GM21447 (cell line): ENCODE data around the gene AKR1C2.
"Not testable (repeated sequence)": the region's sequence is repeated elsewhere in the genome, so short reads cannot be mapped to it uniquely, and the experiment has no call there.

ENCODE experiments used
- ATAC-seq: cut with Tn5 transposase; IDR thresholded peaks from one replicate; pipeline ENCODE4 v1.9.1; 2021; ENCODE audit not compliant: unreplicated experiment

The AKR1C2 gene

GRCh38 chr10:4961558-4961957 lies 42.1 kb downstream of the AKR1C2 start:
- ATAC-seq = not testable (repeated sequence)

DNA sequence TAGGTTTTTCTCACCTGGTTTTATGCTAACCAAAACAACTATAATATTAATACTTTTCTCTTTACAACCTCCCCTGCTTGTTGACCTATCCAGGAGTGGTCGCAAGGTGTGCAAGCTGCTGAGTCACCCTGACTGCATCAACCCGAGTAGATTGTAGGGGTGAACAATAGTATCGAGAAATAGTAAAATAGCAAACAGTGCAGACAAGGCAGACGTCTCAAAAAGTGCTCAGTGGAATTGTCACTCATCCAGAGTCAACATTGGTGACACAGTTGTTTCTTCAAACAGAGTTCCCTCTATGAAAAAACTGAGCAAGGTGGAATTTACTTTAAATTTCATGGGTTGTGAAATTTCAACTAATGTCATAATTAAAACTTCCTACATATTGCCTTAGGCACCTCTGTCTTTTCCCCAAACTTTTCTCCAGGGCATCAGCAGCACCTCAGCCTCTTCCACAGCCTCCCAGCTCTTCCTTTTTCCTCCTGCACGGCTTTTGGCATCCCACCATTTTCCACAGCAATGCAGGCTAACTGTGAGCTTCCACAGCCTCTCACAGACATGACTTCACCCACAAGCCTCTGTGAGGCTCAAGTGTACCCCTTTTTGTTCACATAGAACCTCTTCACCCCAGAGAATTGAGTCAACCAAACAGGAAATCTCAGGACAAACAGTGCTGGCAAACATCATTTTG lies 46.6 kb downstream of the AKR1C2 start:
- not testable (repeated sequence) for ATAC-seq

- ATAC-seq = not testable (repeated sequence)
These were observed 47.6 kb downstream of the AKR1C2 start for GRCh38 chr10:4956088-4956487.

DNA sequence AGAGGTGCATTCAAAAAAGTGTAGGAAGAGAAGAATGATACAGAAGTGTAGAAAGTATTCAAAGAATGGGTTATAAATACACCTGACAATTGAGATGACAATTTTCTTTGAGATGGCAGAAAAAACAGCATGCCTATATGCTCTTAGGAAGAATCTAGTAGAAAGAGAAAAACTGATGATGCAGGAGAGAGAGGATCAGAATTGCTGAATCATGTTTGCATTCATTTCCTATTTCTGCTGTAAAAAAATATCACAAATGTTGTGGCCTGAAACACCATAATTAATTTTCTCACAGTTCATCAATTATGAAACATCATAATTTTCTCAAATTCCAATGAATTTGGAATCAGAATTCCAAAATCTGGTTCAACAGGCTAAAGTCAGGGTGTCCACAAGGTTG lies 50.3 kb downstream of the AKR1C2 start:
- no peak for ATAC-seq

DNA sequence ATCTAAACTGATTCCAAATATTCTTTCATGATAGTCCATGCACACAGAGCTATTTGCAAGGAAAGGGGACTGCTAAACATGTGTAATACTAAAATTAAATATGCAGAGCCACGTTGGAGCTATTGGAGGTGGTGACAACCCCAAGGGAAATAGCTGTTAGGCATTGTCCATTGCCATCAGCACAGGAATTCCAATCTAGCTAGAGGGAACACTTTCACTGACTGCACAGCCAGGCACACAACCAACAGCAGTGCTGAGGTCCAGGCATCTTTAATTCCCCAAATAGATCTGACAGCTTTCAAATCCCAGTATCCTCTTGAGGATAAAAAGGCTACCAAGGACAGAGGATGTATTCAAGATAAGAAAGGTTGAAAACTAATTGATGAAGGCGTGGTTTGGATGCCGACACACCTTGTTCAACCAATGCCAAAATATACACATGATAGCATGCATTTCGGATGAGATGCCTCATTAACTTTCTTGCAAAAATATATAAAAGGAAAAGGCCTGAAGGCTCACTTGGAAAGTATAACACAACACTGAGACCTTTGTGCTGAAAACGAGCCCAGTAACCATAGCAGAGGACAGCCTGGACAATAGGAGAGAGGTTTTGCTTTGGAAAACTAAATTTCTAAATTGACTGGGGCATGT lies 52.0 kb downstream of the AKR1C2 start:
- ATAC-seq = not testable (repeated sequence)

GRCh38 chr10:4947635-4948596 lies 55.7 kb downstream of the AKR1C2 start:
- ATAC-seq = no peak

DNA sequence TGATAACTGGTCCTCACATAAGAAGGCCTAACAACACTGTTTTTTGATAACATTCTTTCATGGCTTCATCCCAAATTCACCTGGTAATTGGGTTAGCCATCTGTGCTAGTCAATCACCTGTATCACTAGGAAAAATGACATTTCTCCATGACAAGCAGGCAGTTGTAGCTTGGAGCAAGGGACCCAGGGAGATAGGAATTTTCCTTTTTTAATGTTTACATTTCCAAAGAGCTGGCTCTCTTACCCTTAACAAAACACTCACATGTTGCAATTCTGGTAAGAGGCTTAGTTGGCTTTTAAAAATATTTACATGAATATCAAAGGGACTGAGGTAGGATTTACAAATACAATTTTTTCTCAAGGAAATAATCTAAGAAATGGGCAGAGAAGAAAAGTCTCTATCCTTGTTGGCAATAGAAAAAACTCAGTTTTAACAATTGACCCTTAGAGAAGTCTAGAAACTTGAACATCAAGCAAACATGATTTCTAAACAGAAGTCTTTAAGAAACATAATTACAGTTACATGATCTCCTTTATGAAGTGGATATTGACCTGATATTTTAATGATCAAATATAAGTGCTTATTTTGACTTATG lies 56.5 kb downstream of the AKR1C2 start:
- no peak for ATAC-seq

GRCh38 chr10:4945766-4946717 lies 57.6 kb downstream of the AKR1C2 start:
- ATAC-seq = no peak

DNA sequence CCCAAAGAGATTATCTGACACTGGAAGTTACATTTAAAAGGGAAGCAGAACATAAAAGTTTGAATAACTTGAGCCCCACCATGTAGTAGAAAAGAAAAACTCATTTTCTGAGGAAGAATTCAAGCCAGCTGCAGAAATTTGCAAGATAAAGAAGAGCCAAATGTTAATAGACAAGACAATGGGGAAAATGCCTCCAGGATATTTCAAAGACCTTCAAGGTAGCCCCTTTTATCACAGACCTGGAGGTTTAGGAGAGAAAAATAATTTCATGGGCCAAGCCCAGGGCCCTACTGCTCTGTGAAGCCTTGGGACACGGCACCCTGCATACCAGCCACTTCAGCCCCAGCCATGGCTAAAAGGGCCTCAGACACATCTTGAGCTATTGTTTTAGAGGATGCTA lies 58.8 kb downstream of the AKR1C2 start:
- no peak for ATAC-seq

DNA sequence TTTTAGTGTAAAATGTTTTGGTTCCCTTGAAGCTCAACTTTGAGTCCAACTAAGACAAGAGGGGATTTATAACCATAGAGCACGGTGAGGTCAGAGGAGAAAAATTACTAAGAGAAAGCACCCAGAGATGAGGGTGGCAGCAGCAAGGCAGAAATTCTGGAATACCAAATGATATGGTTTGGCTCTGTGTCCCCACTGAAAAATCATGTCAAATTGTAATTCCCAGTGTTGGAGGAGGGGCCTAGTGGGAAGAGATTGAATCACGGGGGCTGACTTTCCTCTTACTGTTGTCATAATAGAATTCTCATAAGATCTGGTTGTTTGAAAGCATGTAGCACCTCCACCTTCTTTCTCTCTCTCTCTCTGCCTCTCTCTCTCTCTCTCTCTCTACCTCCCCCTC lies 59.8 kb downstream of the AKR1C2 start:
- ATAC-seq = no peak

DNA sequence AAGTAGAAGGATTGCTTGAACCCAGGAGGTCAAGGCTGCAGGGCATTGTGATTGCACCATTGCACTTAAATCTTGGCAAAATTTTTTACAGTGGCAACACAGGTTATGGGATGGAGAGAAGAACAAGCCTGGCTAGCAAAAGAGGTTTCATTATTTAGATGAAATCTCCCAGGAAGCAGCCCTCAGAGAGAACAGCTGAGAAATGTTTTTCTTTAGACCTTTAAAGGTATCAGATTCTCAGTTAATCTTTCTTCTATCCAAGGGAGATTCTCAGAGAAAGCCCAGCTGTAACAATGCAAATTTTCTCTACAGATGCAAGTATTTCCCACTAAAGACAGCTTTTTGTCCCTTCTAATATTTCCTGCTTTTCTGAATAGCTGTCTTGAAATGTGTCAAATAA lies 60.2 kb downstream of the AKR1C2 start:
- ATAC-seq = not testable (repeated sequence)

DNA sequence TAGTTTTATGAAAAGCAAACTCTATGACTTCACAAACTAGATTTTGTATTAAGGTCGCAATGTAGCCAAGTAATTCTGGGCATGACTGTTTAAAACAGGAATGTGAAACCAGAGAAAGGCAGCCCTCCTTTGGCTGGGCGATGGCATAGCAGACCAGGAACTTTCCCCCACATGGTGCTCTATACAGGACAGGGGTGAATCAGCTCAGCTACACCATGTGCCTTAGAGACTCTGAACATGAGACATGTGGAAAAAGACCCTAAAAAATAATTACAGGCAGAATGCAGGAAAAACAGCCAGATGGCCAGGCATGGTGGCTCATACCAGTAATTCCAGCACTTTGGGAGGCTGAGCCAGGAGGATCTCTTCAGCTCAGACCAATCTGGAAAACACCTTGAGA lies 60.7 kb downstream of the AKR1C2 start:
- ATAC-seq = not testable (repeated sequence)

- no peak for ATAC-seq
These were observed 61.9 kb downstream of the AKR1C2 start for GRCh38 chr10:4941540-4942330.

DNA sequence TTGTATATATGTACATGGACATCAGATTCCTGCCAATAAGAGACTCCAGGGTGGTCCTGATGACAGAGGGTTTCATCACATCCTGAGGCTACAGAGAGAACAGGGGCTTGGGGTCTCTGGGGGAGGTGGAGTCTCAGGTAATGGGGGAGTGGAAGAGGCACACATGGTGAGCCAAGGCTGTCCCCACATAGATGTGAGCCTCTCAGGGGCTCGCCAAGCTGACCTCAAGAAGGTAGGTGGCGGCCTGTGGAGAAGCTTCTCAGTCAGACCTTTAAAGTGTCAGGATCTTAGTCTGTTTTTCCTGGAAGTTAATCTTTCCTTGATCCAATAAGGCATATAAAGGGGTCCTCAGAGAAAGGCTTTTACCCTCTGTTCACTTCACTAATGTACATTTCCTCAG lies 62.7 kb downstream of the AKR1C2 start:
- ATAC-seq = not testable (repeated sequence)

DNA sequence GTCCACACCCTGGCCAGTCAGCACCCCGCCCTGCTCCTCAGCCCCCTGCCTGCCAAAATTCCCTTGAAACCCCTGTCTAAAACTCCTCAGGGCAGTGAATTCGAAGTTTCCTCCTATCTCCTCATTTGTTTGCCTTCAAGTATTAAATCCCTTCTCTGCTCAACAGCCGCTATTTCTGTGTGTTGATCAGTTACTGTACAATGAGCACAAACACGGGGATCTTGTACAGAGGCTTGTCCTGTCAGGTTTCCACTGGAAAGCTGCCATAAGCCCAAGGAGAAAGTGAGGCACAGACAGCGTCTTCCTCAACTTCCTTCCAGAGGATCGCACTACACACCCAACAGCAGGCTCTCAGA lies 63.6 kb downstream of the AKR1C2 start:
- ATAC-seq = not testable (repeated sequence)

DNA sequence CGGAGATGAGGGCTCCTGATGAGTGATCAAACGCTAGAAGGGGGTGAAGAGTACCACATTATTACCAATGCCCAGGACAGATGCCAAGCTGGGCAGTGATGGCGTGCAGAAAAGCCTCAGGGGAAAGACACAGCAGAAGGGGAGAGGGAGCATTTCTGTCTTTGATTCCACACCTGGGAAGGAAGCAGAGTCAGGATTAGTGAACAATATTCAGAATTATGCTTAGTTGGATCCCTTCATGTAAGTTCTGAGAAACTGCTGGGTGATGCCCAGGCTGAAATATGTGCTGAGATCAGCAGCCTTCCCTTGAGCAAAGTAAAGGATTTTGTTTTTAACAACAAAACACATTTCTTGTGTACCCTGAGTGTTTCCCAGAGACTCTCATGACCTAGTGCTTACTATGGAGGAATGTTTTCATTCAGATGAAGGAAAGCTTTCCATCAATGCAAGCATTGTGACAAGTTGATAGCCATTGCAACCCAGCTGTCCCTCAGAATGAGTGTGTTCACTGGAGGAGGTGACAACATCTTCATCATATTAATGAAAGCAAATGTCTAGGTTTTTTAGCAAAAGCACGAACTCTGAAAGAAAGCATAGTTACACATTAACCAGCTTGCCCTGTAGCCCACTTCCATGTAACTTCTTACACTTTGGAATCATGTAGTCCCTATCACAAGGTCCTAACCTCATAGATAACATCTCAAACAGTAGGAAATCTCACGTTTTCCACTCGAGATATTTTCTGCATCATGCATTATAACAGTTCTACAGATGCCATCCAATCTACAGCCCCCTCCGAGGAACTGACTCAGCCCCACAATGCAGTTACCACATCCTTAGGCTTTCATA lies 64.2 kb downstream of the AKR1C2 start:
- ATAC-seq = no peak
